Activated CD4-positive, alpha-beta T cell treated with anti-CD3 and anti-CD28 coated beads, Interleukin-2, Interleukin-4, amounts not matched to agents 100 ng/mL and 50 ng/mL, durations not matched to agents 16 hours and 8 hours (primary cell): ENCODE measurements around the gene WBP1L.
A peak's percentile ranks its signal among the peaks of the same experiment; 100 is the strongest.
"Not testable (repeated sequence)": the region's sequence is repeated elsewhere in the genome, so short reads cannot be mapped to it uniquely, and the experiment has no call there.

Source experiments
- DNase-seq: peaks from one replicate; pipeline ENCODE4 v3.0.0-alpha.2; 2020; ENCODE audit warnings: low spot score

The WBP1L gene

GRCh38 chr10:102758933-102759262 is 15.2 kb downstream of the WBP1L start:
- not testable (repeated sequence) for DNase-seq

DNA sequence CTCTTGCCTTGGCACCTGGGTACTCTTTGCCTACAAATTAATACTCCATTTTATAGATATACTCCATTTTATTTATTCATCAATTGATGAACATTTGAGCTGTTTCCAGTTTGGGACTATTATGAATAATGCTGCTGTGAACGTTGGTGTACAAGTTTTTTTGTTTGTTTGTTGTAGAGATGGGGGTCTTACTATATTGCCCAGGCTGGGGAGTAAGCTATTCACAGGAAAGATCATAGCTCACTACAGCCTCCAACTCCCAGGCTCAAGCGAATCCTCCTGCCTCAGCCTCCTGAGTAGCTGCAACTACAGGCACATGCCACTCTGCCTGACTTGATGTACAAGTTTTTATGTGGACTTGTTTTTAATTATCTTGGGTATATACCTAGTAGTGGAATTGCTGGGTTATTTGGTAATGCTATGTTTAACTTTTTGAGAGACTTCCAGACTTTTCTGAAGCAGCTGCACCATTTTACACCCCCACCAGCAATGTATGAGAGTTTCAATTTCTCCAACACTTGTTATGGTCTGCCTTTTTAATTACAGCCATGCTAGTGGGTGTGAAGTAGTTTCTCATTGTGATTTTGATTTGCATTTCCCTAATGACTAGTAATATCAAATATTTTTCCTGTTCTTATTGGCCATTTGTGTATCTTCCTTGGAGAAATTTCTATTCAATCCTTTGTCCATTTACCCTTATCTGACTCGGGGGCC is 15.9 kb downstream of the WBP1L start:
- no peak for DNase-seq

DNA sequence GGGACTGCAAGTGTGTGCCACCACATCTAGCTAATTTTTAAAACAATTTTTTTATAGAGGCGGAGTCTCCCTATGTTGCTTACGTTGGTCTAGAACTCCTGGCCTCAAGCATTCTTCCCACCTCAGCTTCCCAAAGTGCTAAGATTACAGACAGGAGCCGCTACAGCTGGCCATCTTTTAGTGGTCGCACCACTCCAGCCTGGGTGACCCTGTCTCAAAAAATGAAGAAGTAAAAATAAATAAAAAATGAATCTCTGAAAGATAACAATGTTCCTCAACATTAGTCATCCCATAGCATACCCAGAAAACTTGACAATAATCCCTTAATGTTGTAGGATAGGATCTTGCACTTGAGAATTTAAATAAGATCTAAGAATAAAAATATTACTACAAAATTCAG is 18.2 kb downstream of the WBP1L start:
- DNase-seq: no peak

GRCh38 chr10:102762401-102763015 is 18.8 kb downstream of the WBP1L start:
- DNase-seq: no peak

DNA sequence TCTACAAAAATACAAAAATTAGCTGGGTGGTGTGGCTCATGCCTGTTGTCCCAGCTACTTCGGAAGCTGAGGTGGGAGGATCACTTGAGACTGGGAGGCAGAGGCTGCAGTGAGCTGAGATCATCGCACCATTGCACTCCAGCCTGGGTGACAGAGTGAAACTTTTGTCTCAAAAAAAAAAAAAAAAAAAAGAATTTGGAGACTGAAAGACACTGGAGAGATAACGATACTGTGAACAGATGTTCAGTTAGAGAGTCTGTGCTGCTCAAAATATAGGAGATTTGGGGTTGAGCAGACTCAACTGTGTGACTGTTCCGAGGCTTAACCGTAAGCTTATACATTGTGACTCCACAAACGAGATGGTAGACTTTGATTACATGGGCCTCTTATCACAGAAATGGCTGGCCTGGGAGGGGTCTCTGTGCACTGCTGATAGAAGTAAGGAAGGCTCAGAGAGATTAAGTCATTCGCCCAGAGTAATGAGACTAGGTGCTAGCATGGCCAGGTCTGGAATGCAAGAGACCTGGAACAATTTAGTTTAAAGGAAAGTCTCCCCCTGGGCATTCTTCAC is 19.4 kb downstream of the WBP1L start:
- no peak for DNase-seq

GRCh38 chr10:102764470-102765161 is 20.9 kb downstream of the WBP1L start:
- no peak for DNase-seq

DNA sequence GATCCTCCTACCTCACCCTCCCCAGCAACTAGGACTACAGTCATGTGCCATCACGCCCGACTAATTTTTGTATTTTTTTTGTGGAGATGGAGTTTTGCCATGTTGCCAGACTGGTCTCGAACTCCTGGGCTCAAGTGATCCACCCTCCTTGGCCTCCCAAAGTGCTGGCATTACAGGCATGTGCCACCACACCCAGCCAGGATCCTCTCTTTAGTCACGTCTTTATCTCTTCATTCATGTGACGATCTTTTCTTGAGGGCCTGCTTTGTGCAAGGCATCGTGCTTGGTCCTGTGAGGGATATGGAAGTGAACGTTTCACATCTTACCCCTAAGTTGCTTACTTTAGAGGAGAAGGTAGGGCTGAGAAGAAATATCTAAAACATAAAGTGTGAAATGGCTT is 21.6 kb downstream of the WBP1L start:
- DNase-seq: no peak

DNA sequence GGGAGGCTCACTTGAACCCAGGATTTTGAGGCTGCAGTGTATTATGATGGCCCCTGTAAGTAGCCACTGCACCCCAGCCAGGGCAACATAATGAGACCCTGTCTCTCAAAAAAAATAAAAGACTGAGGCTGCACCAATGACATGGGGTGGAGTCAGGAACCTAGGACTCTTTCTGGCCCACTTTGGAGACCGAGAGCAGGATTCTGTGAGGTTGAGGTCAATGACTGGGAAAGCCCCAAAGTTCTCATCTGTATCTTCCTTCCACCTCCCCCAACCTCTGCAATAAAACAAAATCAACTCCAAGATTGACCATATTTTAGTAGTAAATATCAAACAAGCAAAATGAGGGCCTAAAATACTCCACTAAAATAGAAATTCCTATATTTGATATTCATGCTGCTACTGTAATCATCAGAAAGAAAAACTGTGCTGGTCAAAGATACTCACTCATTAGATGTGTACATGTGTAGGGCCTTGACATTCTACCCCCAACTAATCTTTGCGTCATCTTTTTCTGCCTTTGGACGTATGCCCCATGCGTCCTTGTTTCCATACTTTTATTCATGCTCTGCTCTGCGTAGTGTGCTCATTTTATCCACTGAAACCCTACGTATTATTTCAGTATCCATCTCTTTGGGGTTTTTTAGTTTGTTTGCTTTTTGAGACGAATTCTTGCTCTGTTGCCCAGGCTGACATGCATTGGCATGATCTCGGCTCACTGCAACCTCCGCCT is 23.8 kb downstream of the WBP1L start:
- DNase-seq: peak; percentile 11

DNA sequence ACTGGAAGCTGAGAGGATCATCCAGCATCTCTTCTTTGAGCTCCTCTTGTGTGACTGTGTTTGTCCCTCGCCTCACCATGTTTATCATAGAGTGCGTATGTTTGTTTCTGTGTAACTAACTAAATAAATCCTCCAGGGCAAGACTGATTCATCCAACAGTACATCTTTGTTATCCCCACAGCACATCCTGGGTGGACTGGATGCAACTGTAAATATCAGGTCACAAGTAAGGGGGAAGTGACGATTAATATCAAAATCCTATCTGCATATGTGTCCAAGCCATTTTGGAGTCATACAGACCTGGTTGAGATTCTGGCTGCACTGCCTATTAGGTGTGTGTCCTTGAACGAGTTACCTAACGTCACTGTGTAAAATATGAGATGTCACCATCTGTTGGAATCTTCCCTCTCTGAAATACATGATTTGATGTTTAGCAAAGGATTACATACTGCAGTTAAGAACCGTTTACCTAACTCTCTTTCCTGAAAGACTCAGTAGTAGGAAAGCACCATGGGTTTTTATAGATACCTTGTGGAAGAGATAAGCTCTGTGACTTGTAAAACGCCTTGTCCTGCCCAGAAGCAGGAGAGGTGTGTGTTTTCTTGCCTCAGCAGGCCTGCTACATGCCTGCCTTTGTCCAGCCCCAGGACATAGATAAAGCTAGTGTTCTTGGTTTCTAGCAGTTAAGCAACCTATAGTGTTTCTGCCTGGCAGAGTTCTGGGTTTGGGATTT is 25.8 kb downstream of the WBP1L start:
- no peak for DNase-seq

DNA sequence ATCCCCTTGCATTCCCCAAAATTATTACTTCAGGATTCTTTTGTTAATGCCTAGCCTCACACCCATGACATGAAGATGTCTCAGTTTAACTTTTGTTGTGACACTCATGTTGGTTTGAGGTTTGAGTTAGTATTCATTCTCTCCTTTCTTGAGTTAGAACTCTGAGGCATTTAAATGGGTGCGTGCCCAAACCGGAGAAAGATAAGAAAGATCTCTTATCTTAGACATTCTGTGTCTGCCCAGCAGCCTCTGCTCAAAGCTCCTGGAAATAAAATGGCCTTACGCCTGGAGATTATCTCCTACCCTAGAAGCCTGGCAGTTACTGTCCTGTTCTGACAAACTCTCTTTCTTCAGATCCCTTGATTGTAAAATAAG is 26.3 kb downstream of the WBP1L start:
- no peak for DNase-seq

GRCh38 chr10:102770792-102771191 is 27.0 kb downstream of the WBP1L start:
- DNase-seq: no peak

DNA sequence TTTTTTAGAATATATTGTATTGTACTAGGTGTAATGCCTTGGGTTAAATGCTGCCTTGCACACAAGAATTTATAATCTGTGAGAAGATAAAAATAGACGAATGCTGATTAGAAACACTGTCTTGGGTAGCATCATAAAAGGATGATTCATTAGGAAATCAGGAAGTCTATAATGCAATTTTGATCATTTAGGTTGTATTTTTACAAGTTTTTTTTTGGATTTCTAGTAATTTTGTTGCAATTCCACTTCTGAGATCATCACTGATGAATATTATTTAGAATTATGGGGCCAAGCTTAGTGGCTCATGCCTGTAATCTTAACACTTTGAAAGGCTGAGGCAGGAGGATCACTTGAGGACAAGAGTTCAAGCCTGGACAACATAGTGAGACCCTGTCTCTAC is 29.6 kb downstream of the WBP1L start:
- no peak for DNase-seq

- peak; percentile 21 for DNase-seq
Measured at GRCh38 chr10:102773986-102774385, 30.2 kb downstream of the WBP1L start.

DNA sequence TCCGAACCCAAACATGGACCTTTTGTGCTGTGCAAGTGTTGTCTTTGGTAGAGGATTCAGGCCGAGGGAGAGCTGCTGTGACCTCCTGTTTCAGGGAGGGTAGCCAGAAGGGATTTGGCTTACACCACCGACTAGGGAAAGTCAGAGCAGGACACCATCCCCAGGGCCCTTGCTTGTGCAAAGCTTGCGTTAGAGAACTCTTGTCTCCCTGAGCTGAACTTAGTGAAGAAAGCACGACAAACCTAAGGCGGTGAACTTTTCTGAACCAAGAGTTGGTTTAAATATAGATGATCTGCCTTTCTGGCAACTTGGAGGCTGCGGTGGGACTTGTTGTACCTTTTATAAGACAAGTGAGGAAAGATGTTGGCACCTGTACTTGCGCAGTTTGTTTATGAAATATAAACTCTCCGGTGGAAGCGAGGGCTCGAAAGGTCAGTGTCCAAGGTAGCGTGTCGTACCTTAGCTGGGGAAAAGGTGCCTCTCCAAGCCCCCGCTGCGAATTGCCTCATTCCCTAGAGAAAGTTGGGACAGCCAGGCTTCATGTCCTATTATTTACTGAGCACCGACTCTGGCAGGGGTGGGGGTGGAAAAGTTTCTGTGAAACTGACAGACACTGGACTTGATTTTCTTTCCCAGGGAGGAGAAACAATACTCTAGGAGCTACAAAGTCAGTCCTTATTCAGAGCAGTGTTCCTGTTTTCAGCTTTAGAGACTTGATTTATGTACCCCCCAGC is 31.6 kb downstream of the WBP1L start:
- no peak for DNase-seq

GRCh38 chr10:102775935-102776669 is 32.4 kb downstream of the WBP1L start:
- DNase-seq: no peak

DNA sequence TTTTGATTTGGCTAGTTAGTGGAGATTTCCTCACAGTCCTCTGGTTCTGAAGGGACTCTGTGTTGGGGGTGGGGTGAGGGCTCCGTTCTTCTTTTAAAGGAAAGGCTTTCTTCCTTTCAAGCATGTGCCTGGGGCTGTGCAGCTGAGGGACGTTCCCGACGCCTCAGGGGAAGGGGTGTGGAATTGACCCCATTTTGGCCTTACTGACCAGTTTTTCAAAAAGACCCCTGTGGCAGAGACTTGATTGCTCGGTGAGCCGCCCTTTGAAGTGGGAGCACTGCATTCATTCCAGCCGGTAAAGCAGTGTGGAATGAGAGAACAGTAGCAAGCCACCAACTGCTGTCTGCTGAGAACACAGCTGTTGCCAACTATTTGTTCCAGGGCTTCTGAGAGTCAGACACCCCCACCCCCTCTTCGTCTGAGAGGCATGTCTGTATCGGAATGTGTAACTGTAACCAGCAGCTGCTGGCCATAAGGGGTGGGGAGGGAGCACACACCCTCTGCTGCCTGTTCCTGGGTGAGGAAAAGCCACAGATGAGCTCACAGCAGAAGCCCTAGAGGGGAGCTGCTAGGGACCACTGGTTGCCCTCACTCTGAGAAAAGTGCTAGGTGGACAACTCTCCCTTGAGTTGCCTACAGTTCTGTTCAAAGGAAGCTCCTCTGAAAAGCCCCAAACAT is 33.2 kb downstream of the WBP1L start:
- DNase-seq: no peak

- no peak for DNase-seq
Measured at GRCh38 chr10:102777711-102778453, 34.1 kb downstream of the WBP1L start.

- DNase-seq: no peak
Measured at GRCh38 chr10:102778781-102779180, 35.0 kb downstream of the WBP1L start.
